Upper lobe of left lung (tissue), 4 donors: ENCODE data around the gene ME3.

Experiments
- POLR2A ChIP-seq, 4 donors: fragments of 450-650 bp; IDR thresholded peaks; one replicate each; pipeline ENCODE4 v1.5.1; 2016 to 2017; ENCODE audit warnings: antibody characterized with exemption in 4 of 4, mild to moderate bottlenecking in 2 of 4
- TF ChIP-seq, protein P1 (sequence below), 6 experiments: fragments of 450-650 bp in 4 of 6; fragments of 200-600 bp in 2 of 6; sonication (generic) in 2 of 6; IDR thresholded peaks; one replicate each; pipeline ENCODE4 v1.5.1; 2016 to 2019; ENCODE audit warnings: antibody characterized with exemption in 6 of 6

DNA sequence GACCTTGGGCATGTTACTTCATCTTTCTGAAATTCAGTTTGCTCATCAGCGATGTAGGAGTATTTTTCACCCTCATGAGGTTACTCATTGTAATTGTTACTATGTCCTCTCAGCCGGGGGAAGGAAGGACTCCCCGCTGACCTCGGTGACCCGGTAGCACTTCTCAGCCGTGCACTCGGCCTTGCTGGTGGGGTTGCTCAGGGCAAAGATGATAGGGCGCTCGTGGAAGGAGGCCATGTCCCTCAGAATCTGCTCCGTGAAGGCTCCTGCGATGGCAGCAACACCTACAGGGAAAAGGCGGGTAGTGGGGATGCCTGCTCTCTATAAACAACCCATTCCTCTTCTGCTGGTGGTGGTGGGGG, 225.5 kb downstream of the ME3 start:
- no peak for TF ChIP-seq POLR2A (IDR thresholded peaks at IDR 0.05)
- TF ChIP-seq, protein P1, sequence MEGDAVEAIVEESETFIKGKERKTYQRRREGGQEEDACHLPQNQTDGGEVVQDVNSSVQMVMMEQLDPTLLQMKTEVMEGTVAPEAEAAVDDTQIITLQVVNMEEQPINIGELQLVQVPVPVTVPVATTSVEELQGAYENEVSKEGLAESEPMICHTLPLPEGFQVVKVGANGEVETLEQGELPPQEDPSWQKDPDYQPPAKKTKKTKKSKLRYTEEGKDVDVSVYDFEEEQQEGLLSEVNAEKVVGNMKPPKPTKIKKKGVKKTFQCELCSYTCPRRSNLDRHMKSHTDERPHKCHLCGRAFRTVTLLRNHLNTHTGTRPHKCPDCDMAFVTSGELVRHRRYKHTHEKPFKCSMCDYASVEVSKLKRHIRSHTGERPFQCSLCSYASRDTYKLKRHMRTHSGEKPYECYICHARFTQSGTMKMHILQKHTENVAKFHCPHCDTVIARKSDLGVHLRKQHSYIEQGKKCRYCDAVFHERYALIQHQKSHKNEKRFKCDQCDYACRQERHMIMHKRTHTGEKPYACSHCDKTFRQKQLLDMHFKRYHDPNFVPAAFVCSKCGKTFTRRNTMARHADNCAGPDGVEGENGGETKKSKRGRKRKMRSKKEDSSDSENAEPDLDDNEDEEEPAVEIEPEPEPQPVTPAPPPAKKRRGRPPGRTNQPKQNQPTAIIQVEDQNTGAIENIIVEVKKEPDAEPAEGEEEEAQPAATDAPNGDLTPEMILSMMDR (IDR thresholded peaks at IDR 0.05): no peak
